SKM-1 treated with dmso at 0.1 percent for 144 hours (cell line): ENCODE results near the gene FBXW12.

Experiments
- DNase-seq: peaks from one replicate; lab custom pipeline; 2025; ENCODE audit not compliant: unreplicated experiment; lab: John Stamatoyannopoulos, UW

FBXW12 gene

DNA sequence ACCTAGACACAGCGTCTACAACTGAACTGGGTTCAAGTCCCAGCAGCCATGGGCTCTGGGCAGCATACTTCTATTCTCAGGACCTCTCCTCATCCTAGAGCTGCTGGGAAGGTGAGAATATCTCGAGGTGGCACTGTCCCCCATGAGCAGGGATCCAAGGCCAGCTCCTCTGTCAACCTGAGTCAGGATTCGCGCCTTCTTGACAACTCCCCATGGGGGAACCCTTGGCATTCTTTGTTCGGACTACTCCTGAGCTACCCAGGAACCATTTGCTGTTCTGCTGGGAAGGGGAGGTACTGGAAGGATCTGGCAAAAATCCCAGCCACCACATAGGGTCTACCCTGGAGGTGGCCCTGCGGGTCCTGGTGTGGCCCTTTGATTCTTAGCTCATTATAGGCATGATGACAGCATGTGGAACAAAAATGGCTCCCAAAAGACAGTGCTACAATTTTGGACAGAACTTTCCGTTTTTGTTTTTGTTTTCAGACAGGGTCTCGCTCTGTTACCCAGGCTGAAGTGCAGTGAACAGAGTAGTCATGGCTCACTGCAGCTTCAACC, 35.6 kb downstream of the FBXW12 start:
- no peak for DNase-seq

DNA sequence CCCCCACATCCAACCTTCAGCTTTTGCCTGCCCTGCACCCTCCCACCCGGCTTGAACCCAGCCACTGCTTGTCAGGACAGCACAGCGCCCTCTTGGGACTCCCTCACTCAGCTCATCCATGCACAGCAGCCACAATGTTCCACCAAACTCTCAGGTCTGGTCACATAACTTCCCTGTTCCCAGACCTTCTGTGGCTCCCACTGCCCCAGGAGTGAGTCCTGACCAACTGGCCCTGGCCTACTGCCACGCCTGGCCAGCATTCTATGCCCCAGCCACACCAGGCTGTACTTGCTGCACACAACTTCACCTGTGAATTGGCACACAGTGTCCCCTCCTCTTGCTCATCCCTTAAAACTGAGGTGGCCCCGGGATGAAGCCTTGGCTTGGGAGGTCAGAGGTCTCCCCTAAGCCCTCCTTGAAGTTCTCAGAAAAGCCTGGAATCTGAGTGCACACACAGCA, 36.8 kb downstream of the FBXW12 start:
- no peak for DNase-seq

DNA sequence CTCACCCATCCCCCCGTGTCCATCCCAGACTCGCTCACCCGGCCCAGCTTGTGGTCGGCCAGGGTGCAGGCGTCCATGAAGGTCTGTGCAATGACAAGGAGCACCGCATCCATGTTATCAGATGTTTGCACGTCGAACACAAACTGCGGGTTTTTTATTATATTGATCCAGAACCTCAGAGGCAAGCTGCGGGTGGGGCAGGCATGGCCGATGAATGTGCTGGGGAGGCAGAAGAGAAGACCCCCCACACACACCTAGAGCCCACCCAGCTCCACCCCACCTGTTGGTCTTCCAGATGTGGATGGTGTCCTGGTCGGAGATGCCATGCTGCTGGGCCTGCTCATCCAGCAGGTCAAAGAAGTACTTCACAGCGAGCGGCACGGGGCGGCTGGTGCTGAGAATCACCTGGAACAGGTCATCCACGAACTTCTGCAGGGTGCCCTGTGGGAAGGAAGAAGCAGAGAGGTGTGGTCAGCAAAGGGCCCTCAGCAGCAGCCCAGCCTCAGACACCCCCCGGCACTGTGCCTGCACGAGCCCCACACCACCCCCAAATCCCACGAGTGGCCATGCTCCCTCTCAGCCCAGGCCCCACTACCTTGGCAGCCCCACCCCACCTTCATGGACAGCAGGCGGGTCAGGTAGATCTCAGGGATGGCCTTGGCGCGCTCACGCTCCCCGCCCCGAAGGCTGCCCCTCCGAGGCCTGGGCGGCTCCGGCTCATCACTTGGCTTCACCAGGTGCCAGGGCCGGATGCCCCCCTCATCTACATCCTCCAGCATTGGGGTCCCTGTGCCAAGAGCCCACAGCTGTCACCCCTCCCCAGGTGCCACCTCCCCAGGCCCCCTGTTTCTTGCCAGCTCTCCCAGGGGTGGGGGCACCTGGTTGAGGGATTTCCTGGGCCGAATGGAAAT, 37.5 kb downstream of the FBXW12 start:
- no peak for DNase-seq

DNA sequence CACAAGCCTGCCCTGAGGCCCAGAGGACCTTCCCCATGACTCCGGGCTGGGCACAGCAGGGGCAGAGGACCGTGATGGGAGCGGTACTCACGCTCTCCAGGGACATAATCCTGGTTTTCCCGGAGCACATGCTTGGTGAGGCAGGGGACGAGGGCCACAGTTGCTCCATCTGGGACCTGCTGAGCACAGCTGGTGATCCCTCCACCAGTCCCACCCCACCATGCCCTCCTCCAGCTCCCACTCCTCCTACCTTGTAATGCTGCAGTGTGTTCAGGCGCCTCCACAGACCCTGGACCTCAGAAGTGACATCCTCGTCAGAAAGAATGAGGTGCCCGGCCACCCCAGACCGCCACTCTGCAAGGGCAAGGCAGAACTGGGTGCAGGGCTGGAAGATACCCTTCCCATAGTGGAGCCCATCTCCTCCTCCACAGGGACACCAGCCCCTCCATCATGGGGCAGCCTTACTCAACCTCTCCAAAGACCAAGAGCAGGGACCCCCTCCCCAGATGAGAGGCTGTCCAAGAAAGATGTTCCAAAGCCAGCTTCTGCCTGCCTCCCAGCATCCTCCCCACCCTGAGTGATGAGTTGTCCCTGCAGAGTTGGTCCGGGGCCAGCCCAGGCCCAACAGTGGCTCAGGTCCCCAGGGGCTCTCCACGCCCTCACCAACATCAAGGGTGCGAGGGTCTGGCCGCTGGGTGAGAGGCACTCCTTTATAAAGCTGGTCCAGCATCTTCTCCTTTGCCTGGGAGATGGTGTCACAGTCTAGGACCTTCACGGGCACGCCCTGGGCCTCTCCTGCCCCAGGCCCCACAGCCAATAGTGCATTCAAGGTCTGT, 38.4 kb downstream of the FBXW12 start:
- no peak for DNase-seq

DNA sequence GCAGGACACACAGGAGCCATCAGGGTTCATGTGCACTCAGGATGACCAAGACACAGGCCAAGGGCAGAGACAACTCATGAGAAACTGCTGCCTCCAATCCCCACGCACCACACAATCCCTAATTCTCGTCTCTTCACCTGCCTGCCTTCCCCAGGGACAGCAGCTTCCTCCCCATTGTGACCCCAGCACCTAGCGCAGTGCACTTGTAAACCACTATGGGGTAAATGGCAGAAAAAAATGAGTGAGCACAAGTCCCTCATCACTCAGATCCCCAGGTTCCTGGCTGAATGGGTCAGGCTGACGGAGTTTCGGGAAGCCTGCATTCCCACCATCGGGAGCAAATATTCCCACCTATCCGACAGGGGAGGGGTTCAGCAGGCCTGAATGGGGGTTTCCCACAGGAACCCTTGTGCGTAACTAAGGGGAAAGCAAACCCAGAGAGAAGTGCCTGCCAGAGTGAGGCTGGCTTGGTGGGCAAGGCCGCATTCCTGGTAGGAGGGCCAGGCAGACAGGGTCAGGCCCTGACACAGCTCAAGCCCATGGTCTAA, 39.1 kb downstream of the FBXW12 start:
- DNase-seq = no peak

DNA sequence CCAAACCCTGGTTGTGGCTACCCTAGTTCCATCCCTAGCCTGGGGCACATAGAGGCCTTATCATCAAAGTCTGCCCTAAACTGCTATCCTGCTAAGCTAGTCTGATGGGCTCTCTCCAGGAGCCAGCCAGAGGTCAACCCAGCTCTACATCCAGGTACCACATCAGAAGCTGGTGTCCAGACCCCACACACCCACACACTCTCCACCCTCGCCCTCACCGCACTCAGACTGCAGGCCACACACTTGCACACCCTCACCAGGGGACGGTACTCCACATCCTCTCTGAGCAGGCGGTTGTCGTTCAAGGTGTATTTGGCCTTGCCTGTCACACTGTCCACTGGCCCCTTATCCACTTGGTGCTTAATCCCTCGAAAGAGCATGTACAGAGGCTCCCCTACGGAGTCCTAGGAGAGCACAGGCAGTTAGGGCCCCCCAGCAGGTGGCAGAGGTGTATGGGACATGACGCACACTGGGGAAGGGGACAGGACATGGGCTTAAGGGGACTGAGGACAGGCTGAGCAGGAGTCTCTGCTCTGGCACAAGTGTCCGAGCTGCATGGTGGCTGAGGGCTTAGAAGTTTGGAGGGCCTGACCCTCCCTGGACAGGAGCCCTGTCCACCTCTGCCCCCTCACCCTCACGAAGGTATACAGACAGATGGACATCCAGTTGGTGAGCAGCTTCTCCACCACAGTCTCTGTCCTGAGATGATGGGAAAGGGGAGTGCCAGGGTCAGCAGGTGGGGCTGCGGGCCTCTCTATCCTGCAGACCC, 39.8 kb downstream of the FBXW12 start:
- DNase-seq = no peak

DNA sequence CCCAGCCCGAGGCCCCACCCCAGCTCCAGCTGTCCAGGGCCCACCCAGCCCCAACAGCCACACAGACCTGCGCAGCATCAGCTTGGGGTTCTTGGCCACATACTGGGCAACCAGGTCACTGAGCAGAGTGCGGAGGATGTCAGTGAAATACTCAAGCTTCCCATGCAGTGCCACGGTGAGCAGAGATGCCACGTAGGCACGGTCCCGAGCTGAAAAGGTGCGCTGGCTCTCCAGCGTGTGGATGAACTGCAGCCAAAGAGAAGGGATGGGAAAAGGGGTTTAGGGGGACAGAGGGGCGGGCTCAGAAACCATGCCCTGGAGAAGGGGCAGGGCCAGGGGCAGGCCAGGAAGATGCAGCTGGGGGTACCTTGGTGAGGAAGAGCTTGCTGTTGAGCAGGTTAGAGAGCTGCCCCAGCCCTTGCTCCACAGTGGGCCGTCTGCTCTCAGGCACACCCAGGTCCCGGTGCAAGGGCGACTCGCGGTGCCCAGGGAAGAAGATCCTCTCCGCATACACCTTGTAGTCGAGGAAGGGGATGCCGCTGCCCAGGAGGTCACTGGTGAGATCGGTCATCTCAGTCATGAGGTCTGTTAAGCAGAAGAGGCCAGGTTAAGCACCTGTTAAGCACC, 40.5 kb downstream of the FBXW12 start:
- no peak for DNase-seq

DNA sequence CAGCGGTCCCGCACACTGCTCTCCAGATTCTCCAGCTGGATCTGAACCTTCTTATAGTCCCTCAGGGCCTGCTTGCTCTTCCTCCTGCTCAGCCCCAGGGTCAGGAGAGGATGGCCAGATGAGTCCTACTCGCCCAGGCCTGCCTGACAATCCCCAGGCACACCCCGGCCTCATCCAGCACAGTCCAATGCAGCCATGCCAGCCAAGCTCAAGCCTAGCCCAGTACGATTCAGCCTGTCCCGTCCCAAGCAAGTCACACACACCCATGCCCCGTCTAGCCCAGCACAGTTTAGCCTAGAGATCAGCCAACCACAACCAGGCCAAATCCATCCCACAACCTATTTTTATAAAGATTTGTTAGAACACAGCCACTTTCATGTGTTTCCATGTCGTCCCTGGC, 41.1 kb downstream of the FBXW12 start:
- DNase-seq = no peak

DNA sequence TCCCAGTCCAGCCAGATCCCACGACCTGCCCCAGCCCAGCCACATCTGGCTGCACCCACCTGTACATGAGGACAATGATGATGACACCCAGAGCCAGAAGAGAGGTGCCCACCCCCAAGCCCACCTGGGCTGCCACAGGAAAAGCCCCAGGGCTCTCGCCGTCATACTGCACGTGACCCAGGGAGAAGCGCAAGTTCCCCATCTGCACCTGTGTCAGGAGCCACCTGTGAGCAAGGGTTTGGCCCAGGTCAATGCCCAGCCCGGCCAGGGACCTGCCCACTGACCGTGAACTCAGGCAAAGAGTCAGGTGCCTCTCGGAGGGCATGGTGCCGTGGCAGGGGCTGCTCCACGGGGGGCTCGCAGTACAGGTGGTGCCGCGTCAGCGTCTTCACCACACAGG, 41.6 kb downstream of the FBXW12 start:
- DNase-seq = no peak

DNA sequence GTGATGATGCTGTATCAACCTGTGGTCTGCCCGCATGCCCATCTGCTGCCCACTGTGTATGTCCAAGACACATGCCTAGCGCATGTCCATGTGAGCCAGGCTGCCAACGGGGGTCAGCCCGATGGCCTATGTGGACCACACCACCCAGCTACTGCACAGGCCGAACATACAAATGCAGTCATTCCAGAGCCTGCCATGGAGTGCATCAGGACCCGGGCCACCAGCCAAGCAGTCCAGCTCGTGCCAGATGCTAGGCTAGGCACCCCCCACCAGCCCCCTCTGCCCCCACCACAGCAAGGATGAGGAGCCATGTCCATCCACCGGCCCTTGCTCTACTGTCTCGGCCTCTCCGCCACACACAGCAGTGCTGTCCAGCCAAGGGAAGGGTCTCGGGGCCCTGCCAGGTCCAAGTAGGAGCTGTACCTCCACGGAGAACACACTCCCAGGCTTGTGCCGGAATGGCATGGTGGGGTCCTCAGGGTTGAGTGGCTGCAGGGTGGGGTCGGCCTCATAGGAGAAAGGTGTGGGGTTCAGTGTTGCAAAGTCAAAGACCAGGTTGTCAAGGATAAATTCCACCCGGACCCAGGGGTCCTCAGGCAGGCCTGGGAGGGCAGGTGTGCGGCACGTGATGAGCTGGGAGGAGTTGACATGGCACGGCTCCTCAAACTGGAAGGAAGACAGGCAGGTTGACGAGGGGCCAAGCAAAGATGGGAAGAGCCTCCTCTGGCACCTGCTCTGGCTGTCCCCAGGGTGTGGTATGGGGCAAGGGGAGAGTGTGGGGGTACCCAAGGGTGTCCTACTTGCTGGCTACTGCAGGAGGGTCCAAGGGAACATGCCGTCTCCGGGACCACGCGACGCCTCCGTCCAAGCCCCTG, 42.6 kb downstream of the FBXW12 start:
- DNase-seq = no peak

DNA sequence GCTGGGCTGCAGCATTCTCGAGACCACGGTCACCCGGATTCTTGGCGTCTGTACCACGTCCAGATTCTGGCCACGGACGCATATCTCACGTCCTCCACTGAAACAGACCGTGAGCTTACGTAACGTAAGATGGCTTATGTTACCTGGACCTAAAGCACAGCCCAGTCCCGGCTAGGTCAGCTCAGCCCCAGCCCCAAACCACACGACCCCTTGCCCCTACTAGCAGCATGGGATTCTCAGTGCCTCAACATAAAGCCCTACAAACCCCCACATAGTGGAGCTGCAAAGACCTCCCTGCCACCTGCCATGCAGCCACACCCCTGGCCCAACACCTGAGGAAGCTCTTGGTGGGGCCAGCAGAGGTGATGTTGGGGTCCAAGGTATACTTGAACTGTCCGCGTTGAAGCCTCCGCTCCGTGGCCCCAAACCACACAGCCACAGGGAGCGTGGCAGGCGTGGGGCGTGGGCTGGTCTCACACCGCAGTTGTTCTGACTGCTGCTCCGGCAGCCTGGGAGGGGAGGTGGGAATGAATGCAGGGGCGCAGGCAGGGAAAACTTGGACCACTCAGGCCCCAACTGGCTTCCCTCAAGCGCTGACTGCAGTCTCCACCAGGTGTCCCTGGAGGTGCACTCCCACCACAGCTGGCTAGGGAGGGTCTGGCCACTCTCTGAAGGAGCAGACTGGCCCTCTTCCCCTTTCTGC, 43.4 kb downstream of the FBXW12 start:
- DNase-seq = no peak

DNA sequence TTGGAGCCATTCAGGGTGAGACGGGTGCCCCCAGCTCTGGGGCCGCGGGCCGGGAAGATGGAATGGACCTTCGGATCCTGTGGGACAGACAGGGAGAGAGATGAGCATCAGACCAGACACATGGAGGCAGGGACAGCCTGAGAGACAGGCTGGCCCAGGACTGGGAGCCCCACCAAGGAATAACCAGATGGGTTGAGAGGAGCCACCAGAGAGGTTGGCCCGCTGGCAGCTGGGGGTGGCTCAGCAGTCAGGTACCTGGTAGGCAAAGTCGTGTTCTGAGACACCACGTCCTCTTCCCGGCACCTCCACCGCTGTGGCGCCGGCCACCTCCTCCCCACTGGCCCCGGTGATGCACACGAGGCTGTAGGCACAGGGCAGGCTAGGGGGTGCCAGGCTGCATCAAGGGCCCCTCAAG, 44.1 kb downstream of the FBXW12 start:
- DNase-seq = no peak

DNA sequence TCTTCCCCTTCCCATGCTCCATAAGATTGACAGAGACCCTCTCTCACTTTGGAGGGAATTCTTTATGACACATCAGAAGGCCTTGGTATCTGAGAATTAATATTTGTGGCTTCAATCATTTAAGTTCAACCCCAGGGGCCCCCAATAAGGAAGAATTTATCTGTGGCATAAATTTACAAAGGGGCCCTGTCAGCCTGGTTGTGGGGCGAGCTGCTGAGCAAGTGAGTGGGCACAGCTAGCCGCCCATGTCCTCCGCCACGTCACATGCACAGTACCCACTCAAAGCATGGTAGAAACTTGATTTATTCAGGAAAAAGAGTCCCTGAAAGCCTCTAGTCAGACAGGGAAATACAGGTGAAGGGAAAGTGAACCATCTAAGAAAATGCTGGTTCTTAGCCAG, 44.5 kb downstream of the FBXW12 start:
- DNase-seq = no peak

DNA sequence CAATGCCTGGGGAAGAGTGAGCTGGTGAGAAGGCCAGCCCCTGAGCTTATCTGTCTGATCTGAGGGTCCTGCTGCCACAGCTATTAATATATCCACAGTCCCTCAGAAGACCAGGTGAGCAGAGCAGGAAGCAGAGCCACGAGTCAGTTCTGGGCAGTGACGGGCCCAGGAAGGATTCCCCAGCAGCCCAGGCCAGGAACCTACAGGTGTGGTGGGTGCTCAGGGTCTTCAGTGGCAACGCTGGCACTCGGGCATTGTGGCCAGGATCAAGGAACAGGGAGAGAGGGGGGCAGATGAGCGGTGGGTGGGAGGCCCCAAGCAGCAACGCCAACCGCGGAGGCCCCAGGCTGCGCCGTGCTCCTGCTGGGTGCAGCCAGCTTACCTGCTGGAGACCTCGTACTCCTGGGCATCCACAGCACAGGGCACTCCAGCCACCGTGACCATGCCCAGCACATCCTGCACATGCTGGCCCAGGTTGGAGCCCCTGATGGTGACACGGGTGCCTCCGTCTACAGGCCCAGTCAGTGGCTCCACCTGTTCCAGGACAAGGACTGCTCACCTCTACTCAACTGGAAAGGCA, 45.6 kb downstream of the FBXW12 start:
- no peak for DNase-seq

DNA sequence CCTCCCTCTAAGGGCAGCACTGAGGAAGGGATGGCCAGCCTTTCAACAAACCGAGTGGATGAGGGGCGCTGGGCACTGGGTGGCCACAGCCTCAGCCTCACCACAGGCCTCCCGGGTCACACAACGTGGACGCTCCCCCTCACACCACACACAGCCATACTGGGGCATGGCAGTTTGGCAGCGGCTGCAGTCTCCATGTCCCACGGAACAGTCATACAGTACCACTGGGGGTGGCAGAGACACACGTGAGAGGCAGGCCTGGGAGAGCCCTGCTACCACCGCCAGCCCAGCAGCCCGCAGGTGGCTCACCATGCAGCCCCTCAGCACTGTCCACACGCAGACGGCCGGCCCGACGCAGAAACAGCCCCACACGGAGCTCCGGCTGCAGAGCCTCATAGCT, 46.1 kb downstream of the FBXW12 start:
- no peak for DNase-seq

DNA sequence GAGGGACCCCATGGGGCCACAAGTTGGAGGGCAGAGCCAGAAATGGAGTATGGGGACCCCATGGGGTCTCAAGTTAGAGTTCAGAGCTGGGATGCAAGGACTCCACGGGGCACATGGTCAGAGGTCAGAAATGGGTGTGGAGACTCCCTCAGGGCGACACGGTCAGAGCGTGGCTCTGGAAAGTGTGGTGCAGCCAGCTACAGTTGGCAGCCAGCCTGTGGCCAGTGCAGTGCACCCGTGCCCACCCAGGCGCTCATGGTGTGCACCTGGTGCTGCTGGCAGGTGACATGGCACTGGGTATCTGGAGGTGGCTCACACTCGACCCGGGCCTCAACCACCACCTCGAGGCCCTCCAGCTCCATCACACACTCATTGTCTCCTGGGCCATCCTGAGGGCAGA, 46.6 kb downstream of the FBXW12 start:
- no peak for DNase-seq

DNA sequence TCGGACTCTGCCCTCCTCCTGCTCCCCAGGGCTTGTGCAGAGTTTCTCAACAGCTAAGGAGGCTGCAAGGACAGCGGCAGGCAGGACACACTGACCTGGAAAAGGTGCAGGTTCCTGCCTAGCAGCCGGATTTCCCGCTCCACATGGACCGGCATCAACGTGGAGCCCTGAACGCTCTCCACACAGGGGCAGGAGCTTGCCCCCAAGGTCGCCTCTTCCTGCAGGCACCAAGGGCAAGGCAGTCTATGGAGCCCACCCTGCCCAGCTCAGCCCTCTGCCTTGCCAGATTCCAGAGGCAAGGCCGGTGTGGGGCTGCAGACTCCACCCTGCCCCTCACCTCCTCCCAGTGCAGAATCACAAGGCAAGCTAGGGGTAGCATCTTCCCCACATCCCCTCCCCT, 47.1 kb downstream of the FBXW12 start:
- no peak for DNase-seq

DNA sequence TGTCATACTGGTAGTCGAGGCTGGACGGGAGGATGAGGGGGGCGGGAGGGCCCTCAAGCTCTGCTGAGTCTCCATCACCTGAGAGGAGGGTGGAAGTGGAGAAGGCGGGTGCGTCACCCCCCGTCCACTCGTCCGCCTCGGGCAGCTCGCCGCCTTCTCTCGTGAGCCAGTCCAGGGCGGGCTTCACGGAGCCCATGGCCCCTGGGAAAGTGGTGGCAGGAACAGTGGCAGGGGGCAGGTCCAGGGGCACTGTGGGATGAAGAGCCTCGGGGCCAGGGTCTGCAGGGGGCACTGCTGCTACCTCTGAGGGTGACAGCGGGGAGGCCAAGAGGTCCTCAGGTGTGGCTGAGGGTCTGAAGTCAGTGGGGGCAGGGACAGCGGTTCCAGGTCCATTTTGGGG, 47.6 kb downstream of the FBXW12 start:
- no peak for DNase-seq
